Keratinocyte (primary cell): ENCODE data around the gene STEAP3. TPM values are rescaled to one million over a fixed set of nuclear protein-coding genes. Genes with fewer than 3 reads are reported as not detected.

Experiments
- DNase-seq: peaks from one replicate; pipeline ENCODE4 v3.0.0-alpha.2; 2011; ENCODE audit warnings: low read depth, missing footprints, low spot score
- FAIRE-seq: peaks from 2 replicates; lab custom pipeline; 2011; peaks lifted over from hg19 to GRCh38; lab: Jason Lieb, UNC
- H2AFZ ChIP-seq: 2 replicates; pipeline ENCODE4 v1.6.0; 2012; ENCODE audit warnings: low read length, control low read depth, inconsistent platforms; ENCODE audit not compliant: control insufficient read depth
- H3K27ac ChIP-seq: 2 replicates; pipeline ENCODE4 v1.5.1; 2011; ENCODE audit warnings: low read length; ENCODE audit not compliant: control insufficient read depth, insufficient read depth
- H3K27me3 ChIP-seq: 3 replicates; pipeline ENCODE4 v1.6.0; 2011; ENCODE audit warnings: low read length; ENCODE audit not compliant: control insufficient read depth, insufficient read depth; ENCODE audit errors: extremely low read depth
- H3K36me3 ChIP-seq, 2 experiments: 2 replicates in 1 of 2; 3 replicates in 1 of 2; pipeline ENCODE4 v1.5.1; 2011; ENCODE audit warnings: low read length in 2 of 2, mild to moderate bottlenecking in 1 of 2; ENCODE audit not compliant: control insufficient read depth in 2 of 2, insufficient read depth in 2 of 2; ENCODE audit errors: extremely low read depth in 1 of 2
- H3K4me1 ChIP-seq: 3 replicates; pipeline ENCODE4 v1.5.1; 2011; ENCODE audit warnings: low read length; ENCODE audit not compliant: control insufficient read depth, insufficient read depth; ENCODE audit errors: extremely low read depth
- H3K4me2 ChIP-seq: 3 replicates; pipeline ENCODE4 v1.6.0; 2011; ENCODE audit warnings: low read depth, low read length; ENCODE audit not compliant: control insufficient read depth, insufficient read depth; ENCODE audit errors: extremely low read depth
- H3K4me3 ChIP-seq, 3 experiments: fragments of 200-600 bp in 1 of 3; sonication (generic) in 1 of 3; 2 replicates in 2 of 3; 3 replicates in 1 of 3; pipeline ENCODE4 v1.5.1; 2011 to 2016; ENCODE audit warnings: low read length in 3 of 3, mild to moderate bottlenecking in 3 of 3, control low read depth in 2 of 3, inconsistent platforms in 1 of 3, low read depth in 1 of 3, mixed read lengths in 1 of 3, mixed run types in 1 of 3, moderate library complexity in 1 of 3; ENCODE audit not compliant: control insufficient read depth in 2 of 3, insufficient read depth in 2 of 3; ENCODE audit errors: extremely low read depth in 1 of 3
- H3K79me2 ChIP-seq: 2 replicates; pipeline ENCODE4 v1.6.0; 2012; ENCODE audit warnings: low read length; ENCODE audit not compliant: control insufficient read depth, insufficient read depth
- H3K9ac ChIP-seq: 3 replicates; pipeline ENCODE4 v1.6.0; 2011; ENCODE audit warnings: low read length; ENCODE audit not compliant: control insufficient read depth, insufficient read depth; ENCODE audit errors: extremely low read depth
- H3K9me1 ChIP-seq: 3 replicates; pipeline ENCODE4 v1.6.0; 2011; ENCODE audit warnings: low read length; ENCODE audit not compliant: control insufficient read depth, insufficient read depth; ENCODE audit errors: extremely low read depth
- H3K9me3 ChIP-seq: 2 replicates; pipeline ENCODE4 v1.5.1; 2012; ENCODE audit warnings: low read depth, low read length; ENCODE audit not compliant: control insufficient read depth
- H4K20me1 ChIP-seq: 3 replicates; pipeline ENCODE4 v1.6.0; 2011; ENCODE audit warnings: low read length; ENCODE audit not compliant: control insufficient read depth, insufficient read depth; ENCODE audit errors: extremely low read depth
- CTCF ChIP-seq, 3 experiments: IDR thresholded peaks in 1 of 3; conservative IDR thresholded peaks in 1 of 3; optimal IDR thresholded peaks in 1 of 3; 2 replicates in 2 of 3; 3 replicates in 1 of 3; pipeline versions ENCODE3 to v1.5.1; 2011; ENCODE audit warnings: low read length in 3 of 3, mild to moderate bottlenecking in 3 of 3, moderate library complexity in 2 of 3, control low read depth in 1 of 3, inconsistent platforms in 1 of 3; ENCODE audit not compliant: insufficient read depth in 2 of 3; ENCODE audit errors: extremely low read depth in 1 of 3
- EZH2 ChIP-seq: IDR thresholded peaks from one replicate; pipeline ENCODE4 v1.6.1; 2012; ENCODE audit warnings: inconsistent platforms, mild to moderate bottlenecking, low read length, moderate library complexity
- dilution Hi-C: fragments of 300-500 bp; cut with MboI; formaldehyde crosslinking; loops from one replicate; pipeline ENCODE4 v1.7.0; 2020; ENCODE audit warnings: low sequenced_read_pairs; ENCODE audit not compliant: extremely low pct_ligation_motif_present
- polyA plus RNA-seq, 5 experiments: library from polyadenylated mRNA; depleted of rRNA in 3 of 5; stranded (reverse) in 3 of 5; stranded (forward) in 1 of 5; unstranded in 1 of 5; fragments of >200 nt; gene quantifications; 1 replicate in 1 of 5; 2 replicates in 3 of 5; 3 replicates in 1 of 5; pipeline versions ENCODE4 v1.2.1 to v1.2.3, GENCODE V29; 2011 to 2012; ENCODE audit warnings: missing spikeins in 2 of 5, low read depth in 1 of 5, low replicate concordance in 1 of 5

The STEAP3 gene
- polyA plus RNA-seq, 1 donor (not counting 4 experiments of a cell fraction or from before 2014, with no cell fraction given): 19.9 TPM

DNA sequence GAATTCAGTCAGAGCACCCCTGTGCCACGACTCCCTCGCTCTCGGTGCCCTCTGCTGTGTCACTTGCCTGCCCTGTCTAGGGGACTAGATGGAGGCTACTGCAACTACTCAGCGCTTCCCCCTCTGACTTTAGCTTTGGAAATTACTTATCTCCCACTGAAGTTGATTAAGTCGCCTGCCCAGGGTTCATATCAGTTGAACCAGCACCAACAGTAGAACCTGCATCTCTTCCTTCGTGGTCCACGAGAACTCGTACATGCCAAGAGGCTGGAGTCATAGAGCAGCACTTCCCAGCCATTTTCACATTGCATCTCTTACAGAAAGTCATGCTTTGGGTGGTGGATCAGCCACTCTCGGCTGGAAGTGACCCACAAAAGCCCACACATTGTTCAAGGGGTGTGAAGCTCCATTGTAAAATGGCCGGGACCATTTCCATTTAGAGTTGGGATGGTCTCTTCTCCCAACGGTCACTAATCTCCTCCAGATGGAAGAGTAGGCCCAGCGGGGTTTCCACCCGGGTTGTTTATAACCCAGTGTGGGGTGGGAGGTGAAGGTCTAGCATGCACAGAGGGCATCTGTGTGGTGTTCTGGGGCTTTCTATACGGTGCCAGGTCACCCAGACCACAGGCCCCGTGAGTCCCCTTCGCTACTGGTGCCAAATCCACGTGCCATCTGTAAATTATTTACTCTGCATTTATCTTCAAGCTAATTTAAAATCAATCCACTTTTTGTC is 38.0 kb downstream of the STEAP3 start:
- Histone ChIP-seq H3K79me2 (no peaks in the 10 kb centered on the region), H2AFZ (no peak overlapping the region), H4K20me1 (no peaks in the 10 kb centered on the region), H3K9me3 (no peaks in the 10 kb centered on the region), H3K9me1 (peaks cover 4% of the 10 kb centered on the region), H3K9ac (no peak overlapping the region), H3K27ac (no peak overlapping the region), H3K27me3 (no peaks in the 10 kb centered on the region), H3K4me2 (no peak overlapping the region), H3K4me1 (no peaks in the 10 kb centered on the region), H3K4me3 (no peak overlapping the region), H3K36me3 (peaks cover 7 to 11% of the 10 kb centered on the region in 2 experiments)
- FAIRE-seq: no peak
- DNase-seq: no peak
- TF ChIP-seq CTCF (optimal IDR thresholded peaks at IDR 0.05 in 1 of 3, IDR thresholded peaks at IDR 0.05 in 1 of 3, conservative IDR thresholded peaks at IDR 0.05 in 1 of 3; ENCODE audit: extremely low read depth in 1 of 3, insufficient read depth in 2 of 3, low read length in 3 of 3) (no peak), EZH2 (no peak)
- dilution Hi-C loops: no loop called here

DNA sequence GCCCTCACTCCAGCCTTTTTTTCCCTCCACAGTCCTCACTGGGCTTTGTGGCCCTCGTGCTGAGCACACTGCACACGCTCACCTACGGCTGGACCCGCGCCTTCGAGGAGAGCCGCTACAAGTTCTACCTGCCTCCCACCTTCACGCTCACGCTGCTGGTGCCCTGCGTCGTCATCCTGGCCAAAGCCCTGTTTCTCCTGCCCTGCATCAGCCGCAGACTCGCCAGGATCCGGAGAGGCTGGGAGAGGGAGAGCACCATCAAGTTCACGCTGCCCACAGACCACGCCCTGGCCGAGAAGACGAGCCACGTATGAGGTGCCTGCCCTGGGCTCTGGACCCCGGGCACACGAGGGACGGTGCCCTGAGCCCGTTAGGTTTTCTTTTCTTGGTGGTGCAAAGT is 39.4 kb downstream of the STEAP3 start:
- H3K9me1 ChIP-seq: peaks cover 4% of the 10 kb centered on the region
- H3K4me1 ChIP-seq: no peaks in the 10 kb centered on the region
- H2AFZ ChIP-seq: no peak overlapping the region
- H3K27ac ChIP-seq: no peak overlapping the region
- TF ChIP-seq CTCF (optimal IDR thresholded peaks at IDR 0.05 in 1 of 3, IDR thresholded peaks at IDR 0.05 in 1 of 3, conservative IDR thresholded peaks at IDR 0.05 in 1 of 3; ENCODE audit: extremely low read depth in 1 of 3, insufficient read depth in 2 of 3, low read length in 3 of 3) (no peak), EZH2 (no peak)
- no peak for DNase-seq
- no peaks in the 10 kb centered on the region for H3K27me3 ChIP-seq
- H3K4me2 ChIP-seq: no peak overlapping the region
- no peaks in the 10 kb centered on the region for H3K9me3 ChIP-seq
- no peaks in the 10 kb centered on the region for H3K79me2 ChIP-seq
- H4K20me1 ChIP-seq: no peaks in the 10 kb centered on the region
- no peak overlapping the region for H3K9ac ChIP-seq
- dilution Hi-C loops: no loop called here
- H3K4me3 ChIP-seq: no peak overlapping the region
- no peak for FAIRE-seq
- peaks cover 4 to 11% of the 10 kb centered on the region in 2 experiments for H3K36me3 ChIP-seq
